ENCODE results near the gene TSEN54.

Gene TSEN54

GRCh38 chr17:75531721-75532072, 15.4 kb downstream of the TSEN54 start:
- no peak for DNase-seq (ENCODE audit: low read depth, low spot score)
- H3K4me3 ChIP-seq (ENCODE audit: low read depth, low read length) = no peak overlapping the region
- TF ChIP-seq, protein P1, sequence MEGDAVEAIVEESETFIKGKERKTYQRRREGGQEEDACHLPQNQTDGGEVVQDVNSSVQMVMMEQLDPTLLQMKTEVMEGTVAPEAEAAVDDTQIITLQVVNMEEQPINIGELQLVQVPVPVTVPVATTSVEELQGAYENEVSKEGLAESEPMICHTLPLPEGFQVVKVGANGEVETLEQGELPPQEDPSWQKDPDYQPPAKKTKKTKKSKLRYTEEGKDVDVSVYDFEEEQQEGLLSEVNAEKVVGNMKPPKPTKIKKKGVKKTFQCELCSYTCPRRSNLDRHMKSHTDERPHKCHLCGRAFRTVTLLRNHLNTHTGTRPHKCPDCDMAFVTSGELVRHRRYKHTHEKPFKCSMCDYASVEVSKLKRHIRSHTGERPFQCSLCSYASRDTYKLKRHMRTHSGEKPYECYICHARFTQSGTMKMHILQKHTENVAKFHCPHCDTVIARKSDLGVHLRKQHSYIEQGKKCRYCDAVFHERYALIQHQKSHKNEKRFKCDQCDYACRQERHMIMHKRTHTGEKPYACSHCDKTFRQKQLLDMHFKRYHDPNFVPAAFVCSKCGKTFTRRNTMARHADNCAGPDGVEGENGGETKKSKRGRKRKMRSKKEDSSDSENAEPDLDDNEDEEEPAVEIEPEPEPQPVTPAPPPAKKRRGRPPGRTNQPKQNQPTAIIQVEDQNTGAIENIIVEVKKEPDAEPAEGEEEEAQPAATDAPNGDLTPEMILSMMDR (IDR thresholded peaks at IDR 0.05; ENCODE audit: low read depth, low read length) = no peak
- in situ Hi-C loops (cut with HindIII; ENCODE audit: low sequenced_read_pairs) = no loop called here

- no peak for DNase-seq (ENCODE audit: low read depth, low spot score)
- in situ Hi-C loops (cut with HindIII; ENCODE audit: low sequenced_read_pairs) = no loop called here
- H3K4me3 ChIP-seq (ENCODE audit: low read depth, low read length) = no peak overlapping the region
- TF ChIP-seq, protein P1 (IDR thresholded peaks at IDR 0.05; ENCODE audit: low read depth, low read length) = no peak
Measured at GRCh38 chr17:75535119-75535537, 18.8 kb downstream of the TSEN54 start.

DNA sequence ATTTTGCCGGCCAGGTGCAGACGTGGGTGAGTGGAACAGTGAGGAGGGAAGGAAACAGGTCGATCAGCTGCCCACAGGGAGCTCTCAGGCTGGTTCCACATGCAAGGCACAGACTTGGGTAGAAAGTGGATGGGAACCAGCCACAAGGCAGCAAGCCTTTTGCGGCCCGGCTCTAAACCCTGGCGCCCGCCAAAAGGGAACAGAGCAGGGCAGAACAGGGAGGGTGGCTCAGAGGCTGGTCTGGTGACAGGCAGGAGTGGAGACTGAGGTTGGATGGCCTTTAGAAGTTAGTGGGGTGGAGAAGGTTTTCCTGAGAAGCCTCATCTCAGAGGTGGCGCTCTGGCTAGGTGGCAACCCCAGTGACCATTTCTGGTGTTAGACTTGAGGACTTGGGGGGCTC, 19.5 kb downstream of the TSEN54 start:
- no peak overlapping the region for H3K4me3 ChIP-seq (ENCODE audit: low read depth, low read length)
- TF ChIP-seq, protein P1 (IDR thresholded peaks at IDR 0.05; ENCODE audit: low read depth, low read length) = no peak
- no peak for DNase-seq (ENCODE audit: low read depth, low spot score)
- in situ Hi-C loops (cut with HindIII; ENCODE audit: low sequenced_read_pairs) = no loop called here

- H3K4me3 ChIP-seq (ENCODE audit: low read depth, low read length) = no peak overlapping the region
- no peak for DNase-seq (ENCODE audit: low read depth, low spot score)
- in situ Hi-C loops (cut with HindIII; ENCODE audit: low sequenced_read_pairs) = no loop called here
- TF ChIP-seq, protein P1 (IDR thresholded peaks at IDR 0.05; ENCODE audit: low read depth, low read length) = no peak
Measured at GRCh38 chr17:75536366-75536765, 20.0 kb downstream of the TSEN54 start.

- TF ChIP-seq, protein P1 (IDR thresholded peaks at IDR 0.05; ENCODE audit: low read depth, low read length) = no peak
- in situ Hi-C loops (cut with HindIII; ENCODE audit: low sequenced_read_pairs) = no loop called here
- no peak for DNase-seq (ENCODE audit: low read depth, low spot score)
- H3K4me3 ChIP-seq (ENCODE audit: low read depth, low read length) = no peak overlapping the region
Measured at GRCh38 chr17:75539967-75540729, 23.8 kb downstream of the TSEN54 start.

GRCh38 chr17:75540923-75541503, 24.7 kb downstream of the TSEN54 start:
- TF ChIP-seq, protein P1 (IDR thresholded peaks at IDR 0.05; ENCODE audit: low read depth, low read length) = no peak
- no peak for DNase-seq (ENCODE audit: low read depth, low spot score)
- H3K4me3 ChIP-seq (ENCODE audit: low read depth, low read length) = no peak overlapping the region
- in situ Hi-C loops (cut with HindIII; ENCODE audit: low sequenced_read_pairs) = no loop called here

All from astrocyte of the spinal cord (primary cell).